HG02870 (cell line): Measurements from ENCODE around the gene SYT15B.
"Not testable (repeated sequence)": the region's sequence is repeated elsewhere in the genome, so short reads cannot be mapped to it uniquely, and the experiment has no call there.

Experiments
- ATAC-seq: cut with Tn5 transposase; IDR thresholded peaks from one replicate; pipeline ENCODE4 v1.9.1; 2021; ENCODE audit warnings: mild to moderate bottlenecking, moderate library complexity; ENCODE audit not compliant: unreplicated experiment

Gene SYT15B

DNA sequence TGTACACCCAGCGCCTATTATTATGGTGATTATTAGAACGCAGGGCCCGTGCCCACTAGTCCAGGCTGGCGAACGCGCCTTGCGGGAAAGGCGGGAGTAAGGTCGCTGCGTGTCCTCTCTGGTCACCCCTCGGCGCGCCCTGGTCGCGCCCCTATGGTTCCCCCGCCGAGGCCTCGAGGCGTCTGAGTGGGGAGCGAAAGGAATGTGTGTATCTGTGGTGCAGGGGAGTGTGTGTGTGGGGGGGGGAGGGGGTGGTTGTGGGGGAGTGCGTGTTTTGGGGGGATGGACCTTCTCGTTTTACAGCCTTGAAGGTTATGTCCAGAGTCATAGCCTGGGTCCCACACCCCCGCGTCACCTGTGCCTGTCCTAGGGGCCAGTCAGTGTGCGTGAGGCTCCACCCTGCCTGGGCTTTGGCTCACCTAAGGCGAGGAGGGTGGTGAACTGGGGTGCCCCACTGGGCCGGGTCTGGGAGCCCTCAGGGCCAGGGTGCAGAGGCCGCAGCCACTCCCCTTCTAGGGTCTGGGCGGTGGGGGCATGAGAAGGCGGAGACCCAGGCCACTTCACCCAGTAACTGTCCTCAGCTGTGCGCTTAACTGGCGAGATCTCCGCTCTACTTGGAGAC lies at the start of gene SYT15B:
SYT15B (minus strand) TSS at position 39 of the 622 bp plus-strand sequence. CDS start 952 bp downstream, outside the sequence.
- ATAC-seq, result not testable (repeated sequence)

DNA sequence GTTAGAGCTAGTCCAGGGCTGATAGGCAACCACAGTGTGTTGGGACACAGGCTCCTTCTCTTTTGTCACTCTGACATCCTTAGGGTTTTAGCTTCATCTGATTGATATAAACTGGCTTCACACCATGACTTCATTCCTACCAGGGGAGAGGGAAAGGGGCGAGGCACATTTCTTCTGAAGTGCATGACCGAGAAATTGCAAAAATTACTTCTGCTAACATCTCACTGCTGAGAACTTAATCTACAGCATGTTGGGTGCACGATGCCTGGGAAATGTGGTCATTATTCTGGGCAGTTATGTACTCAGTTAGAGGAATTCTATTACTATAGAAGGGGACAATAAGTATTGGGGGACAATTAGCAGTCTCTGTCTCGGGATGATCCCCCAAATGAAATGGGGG lies 16.2 kb upstream of the SYT15B start:
- not testable (repeated sequence) for ATAC-seq

DNA sequence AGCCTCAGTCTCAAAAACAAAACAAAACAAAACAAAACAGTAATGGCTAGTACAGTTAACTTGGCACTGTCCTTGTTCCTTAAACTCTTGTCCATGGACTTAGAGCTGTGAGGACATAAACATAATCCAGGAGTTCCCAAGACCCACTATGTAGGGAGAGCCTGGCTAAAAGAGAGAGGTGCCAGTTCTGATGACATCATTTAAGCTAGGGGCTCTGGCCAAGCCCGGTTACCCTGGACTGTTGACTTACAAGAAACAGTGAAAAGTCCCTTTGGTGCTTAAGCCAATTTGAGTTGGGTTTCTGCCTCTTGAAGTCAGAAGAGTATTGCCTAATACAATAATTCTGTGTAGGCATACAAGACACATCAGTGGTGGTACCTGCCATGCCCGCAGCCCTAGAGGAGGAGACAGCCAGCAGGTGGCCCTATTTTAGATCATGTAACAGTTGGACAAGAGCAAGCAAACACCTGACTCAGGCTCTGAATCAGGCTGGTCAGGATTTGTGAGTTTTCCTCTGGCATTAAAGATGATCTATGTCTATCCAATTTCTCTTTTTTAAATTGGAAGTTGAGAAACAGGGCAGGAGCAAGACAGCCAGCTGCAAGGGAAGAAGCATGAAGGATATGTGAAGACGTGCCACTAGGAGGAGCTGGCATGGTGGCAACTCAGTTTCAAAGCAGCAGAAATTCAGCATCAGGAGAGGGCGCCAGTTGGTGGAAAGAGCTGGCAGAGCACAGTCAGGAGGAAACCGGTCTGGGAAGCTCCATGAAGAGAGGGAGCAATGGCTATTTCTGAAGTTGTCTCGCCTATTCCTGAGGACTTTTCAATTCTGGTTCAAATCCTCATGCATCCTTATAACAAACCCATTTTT lies 12.2 kb upstream of the SYT15B start:
- ATAC-seq, result not testable (repeated sequence)

GRCh38 chr10:47770745-47771144 lies 7.4 kb upstream of the SYT15B start:
- ATAC-seq, result not testable (repeated sequence)

DNA sequence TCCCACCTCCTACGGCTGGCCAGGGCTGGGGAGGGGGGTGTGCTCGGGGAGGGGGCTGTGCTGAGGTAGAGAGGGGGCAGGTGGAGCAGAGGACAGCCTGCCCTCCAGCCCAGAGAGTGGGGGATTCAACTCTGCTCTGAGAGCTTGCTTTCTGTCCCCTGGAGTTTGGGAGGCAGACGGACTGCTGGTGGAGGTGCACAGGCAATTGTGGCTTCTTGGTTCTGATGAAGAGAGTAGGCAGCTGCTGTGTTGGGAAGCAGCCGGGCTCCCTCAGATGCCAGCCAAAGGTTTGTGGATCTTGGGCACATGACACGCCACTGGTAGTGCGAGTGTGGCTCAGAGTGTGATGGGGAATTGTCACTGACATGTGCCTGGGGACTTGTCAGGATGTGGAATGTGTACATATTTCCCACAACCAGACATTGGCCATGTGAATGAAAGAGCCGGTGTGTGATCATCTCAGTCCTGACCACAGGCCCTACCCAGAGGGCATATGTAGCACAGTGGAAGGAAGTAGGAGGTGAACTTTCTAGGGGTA lies 5.3 kb upstream of the SYT15B start:
- not testable (repeated sequence) for ATAC-seq

- ATAC-seq, result not testable (repeated sequence)
Observed at GRCh38 chr10:47768085-47768484, 4.7 kb upstream of the SYT15B start.

GRCh38 chr10:47767236-47767635 lies 3.8 kb upstream of the SYT15B start:
- ATAC-seq, result not testable (repeated sequence)

DNA sequence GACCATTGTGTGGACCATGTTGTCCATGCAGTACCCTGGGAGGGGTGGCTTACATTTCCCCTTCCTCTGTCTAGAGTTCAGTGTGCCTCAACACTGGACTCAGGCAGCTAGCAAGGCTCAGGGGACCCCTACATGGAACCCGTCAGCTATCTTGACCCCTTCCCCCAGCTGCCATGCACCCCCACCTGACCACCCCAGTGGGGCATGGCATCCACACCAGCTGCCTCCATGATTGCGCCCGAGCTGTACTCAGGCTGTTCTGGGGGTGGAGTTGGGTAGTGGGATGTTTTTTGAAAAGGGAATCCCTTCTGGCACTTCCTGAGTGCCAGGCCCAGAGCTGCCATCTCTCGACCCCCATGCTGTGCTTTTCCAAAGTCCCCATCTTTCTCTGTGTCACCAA lies 1.8 kb upstream of the SYT15B start:
- ATAC-seq, result not testable (repeated sequence)

DNA sequence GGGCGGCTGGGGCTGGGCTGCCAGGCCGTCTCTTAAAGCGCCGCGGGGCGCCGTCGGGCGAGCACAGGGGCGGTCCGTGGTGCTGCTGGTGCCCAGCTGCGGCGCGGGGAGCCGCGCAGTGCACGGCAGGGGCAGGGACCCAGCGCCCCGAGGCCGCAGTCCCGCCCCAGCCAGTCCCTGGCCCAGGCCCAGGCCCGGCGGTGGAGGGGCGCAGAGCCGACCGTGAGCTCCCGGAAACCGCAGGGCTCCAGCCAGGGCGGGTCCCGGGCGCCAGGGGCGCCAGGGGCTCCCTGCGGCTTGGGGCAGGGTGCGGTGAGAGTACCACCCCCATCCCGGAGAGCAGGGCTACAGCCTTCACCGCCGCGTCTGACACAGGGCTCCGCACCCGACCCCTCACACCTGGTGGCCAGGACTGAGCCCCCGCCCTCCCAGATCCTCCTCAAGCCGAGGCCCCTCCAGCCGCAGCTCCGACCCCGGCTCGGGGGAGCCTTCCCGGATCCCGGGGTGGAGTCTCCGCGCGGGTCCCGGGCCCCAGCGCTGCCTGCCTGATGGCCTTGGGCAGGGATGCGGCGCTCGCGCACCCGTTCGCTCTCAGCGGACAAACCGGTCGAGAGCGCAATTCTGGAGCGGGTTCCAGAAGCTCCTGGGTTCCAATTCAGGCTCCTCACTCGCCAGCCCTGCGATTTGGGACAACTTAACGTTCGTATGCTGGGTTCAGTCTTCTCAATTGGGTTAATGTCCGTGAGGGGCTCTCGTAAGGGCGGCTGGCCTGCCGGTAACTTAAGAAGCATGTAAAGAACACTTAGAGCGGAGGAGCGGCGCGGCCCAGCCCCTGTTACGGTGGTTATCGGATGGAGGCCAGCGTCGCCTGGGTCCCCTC lies 478 bp downstream of the SYT15B start:
- ATAC-seq, result not testable (repeated sequence)

GRCh38 chr10:47758855-47759254 lies 4.5 kb downstream of the SYT15B start:
- not testable (repeated sequence) for ATAC-seq

GRCh38 chr10:47756169-47756568 lies 7.2 kb downstream of the SYT15B start:
- ATAC-seq, result not testable (repeated sequence)

- not testable (repeated sequence) for ATAC-seq
Observed at GRCh38 chr10:47753871-47754270, 9.5 kb downstream of the SYT15B start.

- ATAC-seq, result not testable (repeated sequence)
Observed at GRCh38 chr10:47753176-47753575, 10.2 kb downstream of the SYT15B start.

DNA sequence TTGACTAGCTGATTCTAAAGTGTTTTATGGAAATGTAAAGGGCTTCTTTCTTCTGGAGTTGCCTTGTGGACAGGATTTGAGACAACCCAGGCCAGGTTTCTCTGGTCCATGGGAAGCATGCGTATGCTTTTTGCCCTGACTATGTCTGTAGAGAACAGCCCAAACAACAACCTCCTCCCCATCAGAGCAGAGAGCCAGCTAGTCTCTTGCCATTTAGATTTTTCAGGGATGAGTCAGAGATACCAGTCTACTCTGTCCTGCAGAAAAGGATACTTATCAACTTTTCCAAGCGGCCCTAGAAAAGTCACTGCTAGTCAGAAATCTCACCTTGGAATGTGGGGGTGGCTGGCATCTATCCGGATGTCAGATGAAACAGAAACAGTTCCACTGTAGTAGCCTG lies 11.6 kb downstream of the SYT15B start:
- not testable (repeated sequence) for ATAC-seq

DNA sequence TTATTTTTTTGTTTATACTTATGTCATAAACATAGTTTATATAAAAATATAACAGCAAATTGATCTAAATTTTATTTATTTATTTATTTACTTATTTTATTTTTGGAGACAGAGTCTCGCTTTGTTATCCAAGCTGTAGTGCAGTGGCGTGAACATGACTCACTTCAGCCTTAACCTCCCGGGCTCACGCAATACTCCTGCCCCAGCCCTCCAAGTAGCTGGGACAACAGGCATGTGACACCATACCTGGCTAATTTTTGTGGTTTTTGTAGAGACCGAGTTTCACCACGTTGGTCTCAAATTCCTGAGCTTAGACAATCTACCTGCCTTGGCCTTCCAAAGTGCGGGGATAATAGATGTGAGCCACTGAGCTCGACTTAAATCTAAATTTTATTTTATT lies 13.0 kb downstream of the SYT15B start:
- ATAC-seq, result not testable (repeated sequence)

DNA sequence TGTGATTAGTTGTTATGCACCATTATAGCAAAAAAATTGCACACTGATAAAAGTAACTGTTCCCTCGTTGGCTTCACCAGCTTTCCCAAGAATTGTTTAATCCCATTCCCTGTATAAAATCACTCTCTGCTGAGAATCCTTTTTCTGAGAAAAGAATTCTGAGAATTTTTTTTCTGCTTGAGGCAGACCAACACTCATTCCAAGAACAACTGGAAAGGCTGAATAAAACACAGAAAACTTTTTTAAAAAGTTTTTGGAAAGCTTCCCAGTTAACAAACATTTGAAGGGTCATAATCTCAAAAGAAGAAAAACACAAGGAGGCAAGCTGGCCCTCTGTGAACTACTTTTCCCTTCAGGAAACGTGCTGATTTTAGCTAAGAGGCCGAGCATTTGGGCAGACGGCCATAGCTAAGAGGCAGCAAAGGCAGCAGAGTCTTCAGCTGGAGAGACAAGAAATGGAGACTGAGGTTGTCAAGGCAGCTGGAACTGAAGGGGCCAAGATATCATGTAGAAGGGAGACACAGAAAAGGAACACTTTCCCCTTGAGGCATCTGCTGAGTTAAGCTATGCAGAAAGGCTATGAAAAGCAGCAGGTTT lies 16.5 kb downstream of the SYT15B start:
- not testable (repeated sequence) for ATAC-seq

DNA sequence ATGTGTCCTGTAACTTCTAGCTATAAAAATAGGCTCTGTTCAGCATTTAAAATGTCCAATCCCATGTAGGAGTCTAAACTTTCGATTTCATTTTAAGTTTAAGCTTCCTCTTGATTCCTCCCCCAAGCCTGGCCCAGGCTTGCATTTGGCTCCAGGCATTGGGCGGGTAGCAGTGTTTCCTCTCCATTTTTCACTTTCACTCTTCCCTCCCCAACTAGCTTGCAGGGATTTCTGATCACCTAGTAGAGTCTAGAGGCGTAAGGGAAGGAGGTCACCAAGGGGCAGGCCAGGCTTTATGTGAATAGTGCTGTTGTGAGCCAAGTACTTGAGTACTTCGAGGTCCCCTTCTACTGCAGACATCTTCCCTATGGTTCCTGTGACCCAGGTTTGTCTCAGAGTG lies 18.5 kb downstream of the SYT15B start:
- not testable (repeated sequence) for ATAC-seq

DNA sequence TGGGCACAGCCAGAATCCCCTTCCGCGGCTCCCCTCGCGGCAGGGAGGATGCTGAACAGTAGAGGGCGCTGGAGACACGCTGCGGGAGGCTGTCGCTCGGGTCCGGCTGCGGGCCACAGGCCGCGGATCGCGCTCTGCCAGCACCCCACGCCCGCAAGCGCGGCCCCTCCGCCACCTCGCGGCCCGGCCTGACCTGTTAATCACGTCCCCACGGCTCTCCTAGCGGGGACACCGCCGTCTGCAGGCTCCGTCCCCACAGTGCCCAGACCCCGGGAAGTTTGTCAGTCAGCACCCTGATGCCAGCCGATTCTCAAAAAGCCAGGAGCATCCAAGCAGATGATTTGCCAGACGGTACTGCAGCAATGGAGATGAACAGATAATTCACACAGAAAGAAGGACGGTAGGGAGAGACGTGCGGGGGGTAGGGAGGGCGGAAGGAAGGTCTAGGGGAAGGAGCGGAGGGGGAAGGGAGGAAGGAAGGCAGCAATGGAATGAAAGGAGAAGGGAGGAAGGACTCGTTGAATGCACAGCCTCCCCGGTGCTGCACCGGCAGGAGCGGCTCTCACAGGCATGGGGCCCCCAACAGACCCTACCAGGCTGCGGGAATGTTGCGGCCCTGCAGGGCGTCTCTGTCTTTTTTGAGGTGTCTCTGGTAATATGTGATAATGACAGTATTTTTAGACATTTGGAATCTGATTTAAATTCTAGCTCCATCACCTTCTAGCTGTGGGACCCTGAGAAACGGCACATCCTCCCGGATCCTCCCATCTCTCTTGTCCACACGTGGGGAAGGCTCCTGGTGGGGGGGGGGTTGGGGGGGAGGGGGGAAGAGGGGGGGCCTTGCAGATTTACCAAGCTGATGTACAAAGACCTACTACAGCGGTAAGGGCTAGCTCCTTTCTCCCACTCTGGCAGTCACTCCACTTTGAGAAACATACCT lies 19.5 kb downstream of the SYT15B start:
- ATAC-seq, result peak; percentile 84

- ATAC-seq, result peak; percentile 67
Observed at GRCh38 chr10:47740868-47741267, 22.5 kb downstream of the SYT15B start.
